ENCODE measurements around the gene DACT2.

DACT2 gene

DNA sequence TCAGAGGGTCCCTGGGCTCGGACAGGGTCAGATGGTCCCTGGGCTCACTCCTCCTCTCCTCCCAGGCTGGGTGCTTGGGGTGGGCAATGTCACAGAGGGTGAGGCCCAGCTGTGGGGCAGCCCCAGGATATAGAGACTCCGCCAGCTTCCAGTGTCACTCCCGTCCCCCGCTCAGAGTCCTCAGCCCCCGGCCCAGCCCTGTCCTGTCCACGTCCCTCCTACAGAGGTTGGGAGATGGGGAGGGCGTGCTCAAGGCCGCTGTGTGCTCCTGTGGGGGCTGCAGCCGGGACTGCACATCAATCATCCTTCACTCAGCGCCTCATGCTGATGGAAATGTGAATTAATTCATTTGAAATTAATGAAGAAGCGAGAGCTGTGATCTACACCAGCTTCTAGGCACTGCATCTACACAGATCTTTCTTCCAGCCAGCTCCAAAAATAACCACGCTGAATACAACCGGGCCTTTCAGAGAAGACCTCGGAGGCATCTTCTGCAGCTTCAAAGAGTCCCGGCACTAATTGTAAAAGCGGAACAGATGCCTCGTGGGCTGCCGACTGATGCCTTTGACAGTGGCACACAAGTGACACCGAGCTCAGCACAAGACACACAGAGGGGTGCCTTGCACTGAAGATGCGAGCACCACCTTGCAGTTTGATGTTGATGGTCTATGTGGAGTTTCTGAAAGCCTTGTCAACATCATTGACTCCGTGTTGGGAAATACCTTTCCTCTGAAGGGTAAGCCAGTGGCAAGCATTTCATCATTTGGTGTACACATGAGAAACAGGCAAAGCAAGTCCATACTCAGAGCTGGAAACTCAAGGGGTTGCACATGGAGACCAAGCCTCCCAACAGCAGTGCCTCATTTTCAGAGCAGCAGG, 39.3 kb downstream of the DACT2 start:
- H2AFZ ChIP-seq (ENCODE audit: low read length, unreplicated experiment): no peak overlapping the region
- no peaks in the 10 kb centered on the region; the same call in 1 of the 2 replicates for H3K27me3 ChIP-seq (ENCODE audit: insufficient read depth, low read length)
- H3K79me2 ChIP-seq (ENCODE audit: control insufficient read depth, insufficient read depth, low read length, unreplicated experiment): no peaks in the 10 kb centered on the region
- no peak overlapping the region for H3K27ac ChIP-seq (ENCODE audit: low read depth, low read length)
- H3K4me3 ChIP-seq (ENCODE audit: low read depth, low read length): no peak overlapping the region
- H3K36me3 ChIP-seq (ENCODE audit: insufficient read depth, low read length): no peaks in the 10 kb centered on the region
- no peaks in the 10 kb centered on the region for H3K4me1 ChIP-seq (ENCODE audit: control insufficient read depth, insufficient read depth, low read length, unreplicated experiment)

GRCh38 chr6:168279403-168279935, 40.1 kb downstream of the DACT2 start:
- Histone ChIP-seq H3K27ac (ENCODE audit: low read depth, low read length) (no peak overlapping the region), H3K79me2 (ENCODE audit: control insufficient read depth, insufficient read depth, low read length, unreplicated experiment) (no peaks in the 10 kb centered on the region), H3K4me1 (ENCODE audit: control insufficient read depth, insufficient read depth, low read length, unreplicated experiment) (no peaks in the 10 kb centered on the region), H2AFZ (ENCODE audit: low read length, unreplicated experiment) (no peak overlapping the region), H3K4me3 (ENCODE audit: low read depth, low read length) (no peak overlapping the region), H3K36me3 (ENCODE audit: insufficient read depth, low read length) (no peaks in the 10 kb centered on the region), H3K27me3 (ENCODE audit: insufficient read depth, low read length) (no peaks in the 10 kb centered on the region; the same call in 1 of the 2 replicates)

DNA sequence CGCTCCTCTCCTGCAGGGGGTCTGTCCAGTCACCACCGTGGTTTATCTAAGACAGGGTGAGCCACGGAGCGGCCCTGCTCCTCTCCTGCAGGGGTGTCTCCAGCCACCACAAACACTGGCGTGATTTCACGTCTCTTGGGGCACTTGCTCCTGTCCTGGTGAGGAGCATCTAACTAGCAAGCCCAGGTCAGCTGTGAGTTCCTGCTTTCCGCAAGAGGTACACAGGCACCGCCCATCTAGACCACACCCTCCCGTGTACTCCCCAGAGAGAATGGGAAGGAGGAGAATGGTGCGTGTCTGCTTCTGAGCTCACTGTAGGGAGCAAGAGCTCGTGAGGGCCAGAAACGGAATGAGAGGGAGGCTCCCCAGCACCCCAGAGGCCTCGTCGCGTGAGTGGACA, 40.7 kb downstream of the DACT2 start:
- no peaks in the 10 kb centered on the region; the same call in 1 of the 2 replicates for H3K27me3 ChIP-seq (ENCODE audit: insufficient read depth, low read length)
- no peaks in the 10 kb centered on the region for H3K4me1 ChIP-seq (ENCODE audit: control insufficient read depth, insufficient read depth, low read length, unreplicated experiment)
- H2AFZ ChIP-seq (ENCODE audit: low read length, unreplicated experiment): no peak overlapping the region
- no peak overlapping the region for H3K27ac ChIP-seq (ENCODE audit: low read depth, low read length)
- no peaks in the 10 kb centered on the region for H3K36me3 ChIP-seq (ENCODE audit: insufficient read depth, low read length)
- H3K4me3 ChIP-seq (ENCODE audit: low read depth, low read length): no peak overlapping the region
- H3K79me2 ChIP-seq (ENCODE audit: control insufficient read depth, insufficient read depth, low read length, unreplicated experiment): no peaks in the 10 kb centered on the region

- Histone ChIP-seq H3K27me3 (ENCODE audit: insufficient read depth, low read length) (no peaks in the 10 kb centered on the region; the same call in 1 of the 2 replicates), H3K36me3 (ENCODE audit: insufficient read depth, low read length) (no peaks in the 10 kb centered on the region), H3K79me2 (ENCODE audit: control insufficient read depth, insufficient read depth, low read length, unreplicated experiment) (no peaks in the 10 kb centered on the region), H3K27ac (ENCODE audit: low read depth, low read length) (no peak overlapping the region), H2AFZ (ENCODE audit: low read length, unreplicated experiment) (no peak overlapping the region), H3K4me3 (ENCODE audit: low read depth, low read length) (no peak overlapping the region), H3K4me1 (ENCODE audit: control insufficient read depth, insufficient read depth, low read length, unreplicated experiment) (no peaks in the 10 kb centered on the region)
These were observed 42.3 kb downstream of the DACT2 start for GRCh38 chr6:168277274-168277669.

DNA sequence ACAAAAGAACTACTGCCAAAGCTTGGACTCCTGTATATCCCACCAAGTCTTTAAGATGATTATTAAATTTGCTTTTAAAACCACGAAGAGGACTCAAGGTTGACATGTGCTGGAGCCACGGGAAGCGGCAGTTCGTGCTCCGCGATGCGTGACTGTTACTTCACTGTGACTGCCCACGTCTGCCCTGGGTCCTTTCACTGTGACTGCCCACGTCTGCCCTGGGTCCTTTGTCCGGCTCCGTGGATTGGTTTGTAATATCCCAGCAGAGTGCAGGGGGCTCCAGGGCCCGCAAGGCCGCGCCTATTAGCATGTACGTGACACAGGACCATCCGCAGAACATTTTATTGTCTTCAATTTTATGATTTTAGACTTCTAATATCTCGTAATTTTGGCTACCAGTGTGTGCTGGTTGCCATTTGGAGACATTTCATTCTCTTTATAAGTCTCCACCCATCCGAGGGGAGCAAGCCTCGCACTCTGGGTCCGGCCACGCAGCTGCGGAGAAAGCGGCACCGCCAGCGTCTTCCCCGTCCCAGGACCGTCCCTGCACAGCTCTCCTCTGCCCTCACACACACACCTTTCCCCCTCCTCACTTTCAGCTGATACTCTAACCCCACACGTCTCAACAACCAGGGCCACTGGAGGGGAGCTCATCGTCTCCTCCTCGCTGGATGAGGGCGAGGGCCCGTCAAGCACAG, 42.9 kb downstream of the DACT2 start:
- no peak overlapping the region for H3K27ac ChIP-seq (ENCODE audit: low read depth, low read length)
- no peaks in the 10 kb centered on the region for H3K4me1 ChIP-seq (ENCODE audit: control insufficient read depth, insufficient read depth, low read length, unreplicated experiment)

GRCh38 chr6:168275168-168275567, 44.4 kb downstream of the DACT2 start:
- Histone ChIP-seq H3K27me3 (ENCODE audit: insufficient read depth, low read length) (no peaks in the 10 kb centered on the region; the same call in 1 of the 2 replicates), H3K27ac (ENCODE audit: low read depth, low read length) (no peak overlapping the region), H3K36me3 (ENCODE audit: insufficient read depth, low read length) (no peaks in the 10 kb centered on the region), H2AFZ (ENCODE audit: low read length, unreplicated experiment) (no peak overlapping the region), H3K4me3 (ENCODE audit: low read depth, low read length) (no peak overlapping the region), H3K79me2 (ENCODE audit: control insufficient read depth, insufficient read depth, low read length, unreplicated experiment) (no peaks in the 10 kb centered on the region), H3K4me1 (ENCODE audit: control insufficient read depth, insufficient read depth, low read length, unreplicated experiment) (no peaks in the 10 kb centered on the region)

More for the DNA sequence above, 42.9 kb downstream of the DACT2 start:
- Histone ChIP-seq H3K4me3 (ENCODE audit: low read depth, low read length) (no peak overlapping the region), H3K27me3 (ENCODE audit: insufficient read depth, low read length) (no peaks in the 10 kb centered on the region; the same call in 1 of the 2 replicates), H3K36me3 (ENCODE audit: insufficient read depth, low read length) (no peaks in the 10 kb centered on the region), H3K79me2 (ENCODE audit: control insufficient read depth, insufficient read depth, low read length, unreplicated experiment) (no peaks in the 10 kb centered on the region), H2AFZ (ENCODE audit: low read length, unreplicated experiment) (no peak overlapping the region)

DNA sequence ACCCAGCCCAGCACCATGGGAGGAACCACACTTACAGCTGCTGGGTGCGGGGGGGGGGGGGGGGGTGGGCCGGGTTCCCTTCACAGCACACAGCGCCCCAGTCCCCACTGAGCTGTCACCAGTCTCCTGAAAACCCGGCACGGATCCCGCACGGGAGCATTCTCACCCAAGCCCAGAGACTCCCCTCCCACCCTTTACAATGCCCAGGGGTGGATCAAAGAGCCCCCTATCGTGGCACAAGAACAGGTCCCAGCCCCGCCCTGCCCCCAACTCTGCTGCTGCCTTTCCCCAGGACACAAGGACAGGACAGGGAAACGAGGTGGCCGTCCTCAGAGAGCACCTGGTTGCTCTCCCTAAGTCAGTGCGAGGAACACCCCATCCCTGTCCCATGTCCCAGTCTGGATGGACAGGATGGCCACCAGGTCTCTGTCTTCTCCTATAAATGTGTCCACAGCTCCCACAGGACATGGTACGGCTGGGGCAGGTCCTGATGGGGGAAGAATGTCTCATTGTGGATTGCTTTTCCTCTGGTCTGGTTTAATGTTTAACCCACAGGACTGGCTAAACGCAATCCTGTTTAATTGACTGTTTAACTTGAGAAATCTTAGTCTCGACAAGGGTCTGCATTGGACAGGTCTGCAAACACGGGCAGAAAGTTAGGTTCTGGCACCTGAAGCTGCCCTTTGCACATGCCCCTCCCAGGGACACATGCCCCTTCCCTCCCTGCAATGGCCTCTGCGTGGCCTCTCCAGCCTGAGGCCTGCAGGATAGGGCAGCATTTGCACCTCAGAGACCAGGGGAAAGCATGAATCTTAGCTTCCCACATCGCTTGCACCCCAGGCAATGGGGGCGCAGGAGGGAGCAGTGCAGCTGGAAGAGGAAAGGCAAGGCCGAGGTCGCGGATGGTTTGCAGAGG, 45.3 kb downstream of the DACT2 start:
- no peaks in the 10 kb centered on the region for H3K79me2 ChIP-seq (ENCODE audit: control insufficient read depth, insufficient read depth, low read length, unreplicated experiment)
- no peak overlapping the region for H3K27ac ChIP-seq (ENCODE audit: low read depth, low read length)
- no peak overlapping the region for H2AFZ ChIP-seq (ENCODE audit: low read length, unreplicated experiment)
- no peak overlapping the region for H3K4me3 ChIP-seq (ENCODE audit: low read depth, low read length)
- no peaks in the 10 kb centered on the region; the same call in 1 of the 2 replicates for H3K27me3 ChIP-seq (ENCODE audit: insufficient read depth, low read length)
- no peaks in the 10 kb centered on the region for H3K36me3 ChIP-seq (ENCODE audit: insufficient read depth, low read length)
- H3K4me1 ChIP-seq (ENCODE audit: control insufficient read depth, insufficient read depth, low read length, unreplicated experiment): no peaks in the 10 kb centered on the region

- Histone ChIP-seq H2AFZ (ENCODE audit: low read length, unreplicated experiment) (no peak overlapping the region), H3K4me1 (ENCODE audit: control insufficient read depth, insufficient read depth, low read length, unreplicated experiment) (no peaks in the 10 kb centered on the region), H3K4me3 (ENCODE audit: low read depth, low read length) (no peak overlapping the region), H3K36me3 (ENCODE audit: insufficient read depth, low read length) (no peaks in the 10 kb centered on the region), H3K27me3 (ENCODE audit: insufficient read depth, low read length) (no peaks in the 10 kb centered on the region; the same call in 1 of the 2 replicates), H3K27ac (ENCODE audit: low read depth, low read length) (no peak overlapping the region), H3K79me2 (ENCODE audit: control insufficient read depth, insufficient read depth, low read length, unreplicated experiment) (no peaks in the 10 kb centered on the region)
These were observed 46.0 kb downstream of the DACT2 start for GRCh38 chr6:168273441-168274036.

DNA sequence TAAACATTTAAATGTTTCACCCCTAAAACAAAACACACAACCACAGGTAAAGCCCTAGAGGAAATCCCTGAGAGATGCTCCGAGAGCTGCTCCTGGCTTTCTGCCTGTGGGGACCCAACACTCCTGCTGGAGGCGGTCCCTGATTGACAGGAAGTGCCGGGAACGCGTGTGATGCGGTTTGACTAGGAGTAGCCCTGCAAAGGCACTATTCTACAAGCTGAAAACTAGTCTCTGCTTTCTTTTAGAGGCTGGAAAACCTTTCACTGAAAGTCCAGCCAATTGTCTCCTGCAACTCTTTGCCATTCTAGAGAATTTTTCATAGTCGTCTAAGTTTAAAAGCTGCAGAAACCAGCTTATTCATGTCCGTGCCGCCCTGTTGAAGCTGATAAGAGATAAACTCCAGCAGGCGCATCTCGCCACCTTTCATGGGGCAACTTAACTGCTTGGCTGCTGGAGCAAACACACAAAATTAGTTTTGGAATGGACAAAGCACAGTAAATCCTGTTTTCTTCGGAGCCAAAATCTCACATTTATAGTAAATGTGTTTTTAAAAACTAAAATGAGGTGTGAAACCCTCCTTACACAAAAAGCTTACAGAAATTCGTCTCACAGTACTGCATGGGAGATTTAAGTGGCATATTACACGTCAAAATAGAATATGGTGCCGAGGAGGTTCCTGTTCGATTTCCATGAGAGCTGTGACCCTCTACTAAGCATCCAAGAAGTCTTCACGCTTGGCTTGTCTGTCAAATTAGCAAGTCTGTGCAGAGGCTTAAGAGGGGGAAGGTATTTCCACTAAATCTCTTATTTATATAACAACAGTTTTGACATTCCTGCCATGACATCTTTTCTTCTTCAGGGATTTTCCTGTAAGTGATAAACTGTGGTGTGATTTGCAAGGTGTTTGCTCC, 46.9 kb downstream of the DACT2 start:
- H3K79me2 ChIP-seq (ENCODE audit: control insufficient read depth, insufficient read depth, low read length, unreplicated experiment): no peaks in the 10 kb centered on the region
- no peak overlapping the region for H3K27ac ChIP-seq (ENCODE audit: low read depth, low read length)
- no peaks in the 10 kb centered on the region for H3K4me1 ChIP-seq (ENCODE audit: control insufficient read depth, insufficient read depth, low read length, unreplicated experiment)
- H2AFZ ChIP-seq (ENCODE audit: low read length, unreplicated experiment): no peak overlapping the region
- no peak overlapping the region for H3K4me3 ChIP-seq (ENCODE audit: low read depth, low read length)
- no peaks in the 10 kb centered on the region for H3K36me3 ChIP-seq (ENCODE audit: insufficient read depth, low read length)
- H3K27me3 ChIP-seq (ENCODE audit: insufficient read depth, low read length): no peaks in the 10 kb centered on the region; the same call in 1 of the 2 replicates

Measured in ACC112 (cell line).